Skin of body (tissue), 2 donors: ENCODE measurements around the gene ANKRD13C. TPM values are rescaled to one million over a fixed set of nuclear protein-coding genes. Genes with fewer than 3 reads are reported as not detected.
"Not testable (repeated sequence)": the region's sequence is repeated elsewhere in the genome, so short reads cannot be mapped to it uniquely, and the experiment has no call there.

Source experiments
- DNase-seq: peaks from one replicate; lab custom pipeline; 2025; lab: John Stamatoyannopoulos, UW
- total RNA-seq: library from RNA; depleted of rRNA; stranded (reverse); fragments of >200 nt; gene quantifications from one replicate; pipeline ENCODE4 v1.2.3, GENCODE V29; 2014

Gene ANKRD13C
- total RNA-seq, 1 donor from 2014 or later, result 40.0 TPM

DNA sequence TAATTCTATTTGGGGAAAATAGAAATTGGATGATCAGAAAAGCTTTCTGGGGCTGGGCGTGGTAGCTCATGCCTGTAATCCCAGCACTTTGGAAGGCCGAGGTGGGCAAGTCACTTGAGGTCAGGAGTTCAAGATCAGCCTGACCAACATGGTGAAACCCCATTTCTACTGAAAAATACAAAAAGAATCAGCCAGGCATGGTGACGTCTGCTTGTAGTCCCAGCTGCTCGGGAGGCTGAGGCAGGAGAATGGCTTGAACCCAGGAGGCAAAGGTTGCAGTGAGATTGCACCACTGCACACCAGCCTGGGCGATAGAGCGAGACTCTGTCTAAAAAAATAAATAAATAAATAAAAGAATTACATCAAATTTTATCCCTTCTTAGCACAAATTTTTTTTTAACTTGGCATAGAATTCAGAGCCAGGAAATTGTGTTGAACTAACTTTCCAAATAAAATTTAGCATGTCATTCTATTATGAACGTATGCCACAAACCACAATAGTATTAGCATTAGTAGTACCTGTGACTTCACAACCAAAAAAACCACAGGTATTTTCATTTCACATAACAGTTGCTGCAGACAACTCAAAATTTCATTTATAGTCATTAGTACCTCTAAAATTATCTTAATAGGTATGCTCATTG is 4.5 kb upstream of the ANKRD13C start:
- DNase-seq, result no peak

DNA sequence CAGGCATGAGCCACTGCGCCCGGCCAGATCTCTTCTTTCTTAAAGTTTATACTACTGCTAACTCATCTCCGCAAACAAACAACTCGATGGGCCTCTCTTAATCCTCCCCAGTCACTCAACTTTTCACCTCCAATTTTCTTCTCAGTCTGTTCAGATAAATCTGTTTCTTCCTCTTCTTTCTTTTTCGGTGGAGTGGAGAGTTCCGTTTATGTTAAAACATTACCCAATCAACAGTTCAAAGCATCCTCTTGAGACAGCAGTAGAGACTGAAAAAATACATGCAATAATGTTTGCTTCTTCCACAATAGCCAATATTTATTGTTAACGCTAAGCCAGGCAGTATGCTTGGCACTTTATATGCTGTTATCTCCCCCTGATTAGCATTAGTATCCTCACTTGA is 1.4 kb upstream of the ANKRD13C start:
- no peak for DNase-seq

DNA sequence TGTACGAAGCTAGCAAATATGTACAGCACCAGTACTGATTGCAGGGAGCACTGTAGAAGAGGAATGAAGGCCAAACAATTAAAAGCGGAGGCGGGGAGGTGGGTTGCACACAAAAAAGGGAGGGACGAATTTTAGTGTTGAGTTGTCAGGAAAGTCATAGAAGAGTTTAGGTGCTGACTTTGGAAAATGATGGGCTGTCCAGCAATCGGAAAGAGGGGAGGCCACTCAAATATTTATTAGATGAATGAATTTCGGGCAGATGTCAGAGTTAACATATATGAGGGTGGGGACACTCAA is 537 bp upstream of the ANKRD13C start:
- no peak for DNase-seq

GRCh38 chr1:70353601-70354331 is 756 bp downstream of the ANKRD13C start:
- peak; percentile 25 for DNase-seq

- DNase-seq, result no peak
Measured at GRCh38 chr1:70353044-70353443, 1.5 kb downstream of the ANKRD13C start.

- not testable (repeated sequence) for DNase-seq
Measured at GRCh38 chr1:70349799-70350198, 4.7 kb downstream of the ANKRD13C start.

DNA sequence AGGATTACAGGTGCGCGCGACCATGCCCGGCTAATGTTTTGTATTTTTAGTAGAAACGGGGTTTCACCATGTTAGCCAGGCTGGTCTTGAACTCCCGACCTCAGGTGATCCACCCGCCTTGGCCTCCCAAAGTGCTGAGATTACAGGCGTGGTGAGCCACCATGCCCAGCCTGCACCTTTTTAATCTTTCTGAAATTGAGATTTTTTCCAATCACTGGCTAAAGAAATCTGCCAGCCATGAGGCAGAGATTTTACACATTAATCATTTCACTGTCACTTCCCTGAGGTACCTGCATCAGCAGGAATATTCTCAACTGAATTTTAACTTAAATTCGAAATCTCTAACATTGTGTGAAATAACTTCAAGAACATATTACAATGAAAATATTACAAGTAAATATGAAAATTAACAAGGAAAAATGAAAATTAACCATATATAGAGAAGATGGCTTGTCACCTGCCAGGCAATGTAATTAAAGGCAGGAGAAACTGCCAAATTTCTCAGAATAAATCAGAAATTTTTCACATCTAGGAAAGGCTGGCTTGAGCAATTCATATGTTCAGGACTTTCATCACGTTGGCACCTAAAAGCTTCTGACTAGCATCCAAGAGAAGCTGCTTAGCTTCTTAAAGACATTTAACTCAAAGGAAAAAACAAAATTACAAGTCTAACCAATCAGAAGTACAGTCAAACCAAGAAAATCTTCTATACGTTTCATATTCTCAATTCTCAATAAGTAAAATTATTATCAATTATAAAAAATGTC is 5.9 kb downstream of the ANKRD13C start:
- no peak for DNase-seq

- not testable (repeated sequence) for DNase-seq
Measured at GRCh38 chr1:70339644-70340043, 14.9 kb downstream of the ANKRD13C start.

DNA sequence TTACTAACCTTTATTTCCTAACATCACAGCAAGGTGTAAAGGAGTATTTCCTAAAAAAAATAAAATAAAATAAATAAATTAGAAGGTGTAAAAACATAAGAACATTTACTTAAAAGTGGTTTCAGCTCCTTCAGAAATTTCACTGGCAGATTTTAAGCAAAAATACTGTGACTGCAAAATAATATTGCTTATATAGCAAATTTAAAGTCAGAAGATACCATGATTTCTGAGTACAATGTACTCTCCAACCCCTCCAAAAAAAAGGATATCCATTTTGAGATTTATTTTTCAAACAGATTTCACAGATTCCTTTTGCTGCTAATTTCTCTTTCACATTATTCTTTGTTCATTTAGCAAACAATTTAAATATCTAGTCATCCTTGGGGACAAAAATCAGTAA is 18.5 kb downstream of the ANKRD13C start:
- DNase-seq, result no peak

DNA sequence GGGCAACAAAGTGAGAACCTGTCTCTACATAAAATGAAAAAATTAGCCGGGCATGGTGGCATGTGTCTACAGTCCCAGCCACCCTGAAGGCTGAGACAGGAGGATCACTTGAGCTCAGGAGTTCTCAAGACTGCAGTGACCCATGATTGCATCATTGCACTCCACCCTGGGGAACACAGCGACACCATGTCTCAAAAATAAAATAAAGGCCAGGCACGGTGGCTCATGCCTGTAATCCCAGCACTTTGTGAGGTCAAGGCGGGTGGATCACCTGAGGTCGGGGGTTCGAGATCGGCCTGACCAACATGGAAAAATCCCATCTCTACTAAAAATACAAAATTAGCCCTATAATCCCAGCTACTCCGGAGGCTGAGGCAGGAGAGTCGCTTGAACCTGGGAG is 20.1 kb downstream of the ANKRD13C start:
- DNase-seq, result no peak

- DNase-seq, result no peak
Measured at GRCh38 chr1:70333245-70333644, 21.3 kb downstream of the ANKRD13C start.

DNA sequence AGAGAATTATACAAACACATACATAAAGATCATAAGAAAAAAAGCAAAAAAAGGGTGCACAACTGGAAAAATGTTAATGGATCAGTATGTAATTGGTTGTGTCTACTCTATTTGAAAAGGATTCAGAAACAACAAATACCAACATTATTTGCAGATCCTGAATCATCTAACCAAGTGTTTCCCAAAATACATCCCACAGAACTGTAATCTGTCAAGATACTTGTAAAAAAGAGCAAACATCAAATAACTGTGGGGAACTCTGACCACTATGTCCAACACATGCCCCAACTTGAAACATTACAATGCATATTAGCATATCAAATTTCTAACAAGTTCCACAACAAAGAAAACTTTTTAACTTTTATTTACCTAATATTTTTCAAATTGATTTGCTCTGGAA is 22.6 kb downstream of the ANKRD13C start:
- no peak for DNase-seq

GRCh38 chr1:70327306-70328076 is 27.0 kb downstream of the ANKRD13C start:
- DNase-seq, result no peak

DNA sequence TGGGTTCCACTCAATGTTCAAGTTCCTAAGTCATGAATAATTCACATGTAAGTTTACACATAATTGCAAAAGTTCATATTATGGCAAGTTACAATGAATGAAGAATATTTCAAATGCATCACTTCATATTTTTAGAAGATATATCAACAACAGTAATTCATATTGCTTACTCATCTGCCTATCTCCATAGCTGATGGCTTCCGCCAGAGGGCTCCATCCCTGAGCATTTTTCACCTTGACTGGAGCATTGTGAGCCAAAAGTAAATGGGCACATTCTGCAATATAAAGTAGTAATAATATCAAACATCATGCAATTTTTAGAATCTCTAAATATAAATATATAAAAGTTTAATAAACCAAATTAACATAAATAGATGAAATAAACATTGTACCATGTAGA is 29.8 kb downstream of the ANKRD13C start:
- no peak for DNase-seq

- DNase-seq, result no peak
Measured at GRCh38 chr1:70319750-70320149, 34.8 kb downstream of the ANKRD13C start.

DNA sequence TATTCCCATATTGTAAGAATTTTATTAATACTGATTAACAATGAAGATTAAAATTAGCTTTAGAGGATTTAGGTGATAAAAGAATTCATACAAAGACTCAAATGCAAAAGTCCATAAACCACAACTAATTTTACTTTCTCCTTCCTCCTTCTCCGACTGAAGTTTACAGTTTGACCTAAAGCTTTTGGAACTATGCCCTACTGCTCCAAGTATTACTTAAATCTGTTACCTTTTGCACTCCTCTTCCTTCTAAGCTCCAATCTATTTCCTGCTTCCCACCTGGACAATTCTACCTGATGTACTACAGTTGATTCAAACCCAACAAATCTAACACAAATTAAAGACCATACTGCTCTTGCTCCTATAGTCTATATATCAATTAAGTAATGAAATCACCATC is 36.3 kb downstream of the ANKRD13C start:
- DNase-seq, result no peak

DNA sequence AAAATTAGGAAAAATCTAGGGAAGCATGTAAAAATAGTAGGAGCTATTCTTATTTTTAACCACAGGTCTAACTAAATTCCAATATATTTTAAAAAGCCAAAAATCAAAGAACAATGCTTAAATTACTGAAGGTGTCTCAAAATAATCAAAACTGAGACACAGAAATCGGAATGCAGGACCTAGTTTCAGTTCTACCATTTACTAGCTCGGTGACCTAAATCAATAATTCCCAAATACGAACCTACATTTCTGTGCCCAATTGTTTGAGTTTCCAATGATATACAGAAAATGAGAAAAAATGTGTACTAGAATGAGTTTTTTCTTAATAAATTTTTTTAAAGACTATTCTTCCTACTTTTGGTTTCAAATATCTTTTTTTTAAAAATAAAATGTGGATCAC is 37.4 kb downstream of the ANKRD13C start:
- no peak for DNase-seq

- DNase-seq, result no peak
Measured at GRCh38 chr1:70315782-70316181, 38.7 kb downstream of the ANKRD13C start.

GRCh38 chr1:70314706-70315304 is 39.7 kb downstream of the ANKRD13C start:
- DNase-seq, result no peak

DNA sequence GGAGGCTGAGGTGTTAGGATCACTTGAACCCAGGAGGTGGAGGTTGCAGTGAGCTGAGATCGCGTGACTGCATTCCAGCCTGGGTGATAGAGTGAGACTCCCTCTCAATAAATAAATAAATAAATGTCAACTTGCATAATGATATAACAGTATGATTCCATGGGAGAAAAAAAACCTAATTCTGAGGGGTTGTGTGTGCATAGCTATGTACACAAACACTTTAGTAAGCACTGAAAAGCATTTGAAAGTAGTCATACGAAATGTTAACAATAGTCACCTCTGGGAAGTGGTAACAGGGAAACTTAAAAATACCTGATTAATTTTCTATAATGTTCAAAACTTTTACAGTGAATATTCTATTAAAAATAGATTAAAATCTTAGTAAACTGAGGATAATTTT is 43.2 kb downstream of the ANKRD13C start:
- DNase-seq, result no peak

DNA sequence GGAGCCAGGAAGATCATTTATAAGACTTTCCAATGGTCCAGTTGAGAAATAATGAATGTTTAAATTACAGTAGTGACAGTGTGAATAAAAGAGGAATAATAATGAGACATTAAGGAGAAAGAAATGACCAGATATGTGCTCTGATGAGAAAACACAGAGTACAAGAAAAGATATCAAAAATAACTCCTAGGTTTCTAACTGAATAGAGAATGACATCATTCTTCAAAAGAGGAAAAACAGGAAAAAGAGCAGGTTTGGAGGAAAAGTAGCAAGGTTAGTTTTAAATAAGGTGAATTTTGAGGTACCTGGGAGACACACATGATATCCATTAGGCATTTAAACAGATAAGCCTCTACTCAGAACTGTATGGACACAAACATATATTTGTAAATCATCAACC is 55.0 kb downstream of the ANKRD13C start:
- DNase-seq, result no peak

- no peak for DNase-seq
Measured at GRCh38 chr1:70295749-70296148, 58.8 kb downstream of the ANKRD13C start.
